NB4 (cell line): Measurements from ENCODE around the gene LPP.

Experiments
- DNase-seq: peaks from one replicate; pipeline ENCODE4 v3.0.0; 2010; ENCODE audit warnings: low read depth
- H3K4me3 ChIP-seq: one replicate; pipeline ENCODE4 v1.5.1; 2011; ENCODE audit warnings: mild to moderate bottlenecking, low read depth, low read length, moderate library complexity
- MAX ChIP-seq: IDR thresholded peaks from 2 replicates; pipeline ENCODE4 v1.6.1; 2011; ENCODE audit warnings: low read depth, low read length
- MYC ChIP-seq: IDR thresholded peaks from 2 replicates; pipeline ENCODE4 v1.6.1; 2011; ENCODE audit warnings: low read depth, low read length
- POLR2A ChIP-seq: IDR thresholded peaks from 2 replicates; pipeline ENCODE4 v1.6.1; 2011; ENCODE audit warnings: mild to moderate bottlenecking; ENCODE audit not compliant: insufficient read length; ENCODE audit errors: extremely low read depth
- TF ChIP-seq, protein P1 (sequence below): IDR thresholded peaks from one replicate; pipeline ENCODE4 v1.5.1; 2012; ENCODE audit warnings: low read depth, low read length

LPP gene

GRCh38 chr3:188900421-188900951, 746.5 kb downstream of the LPP start:
- TF ChIP-seq, protein P1, sequence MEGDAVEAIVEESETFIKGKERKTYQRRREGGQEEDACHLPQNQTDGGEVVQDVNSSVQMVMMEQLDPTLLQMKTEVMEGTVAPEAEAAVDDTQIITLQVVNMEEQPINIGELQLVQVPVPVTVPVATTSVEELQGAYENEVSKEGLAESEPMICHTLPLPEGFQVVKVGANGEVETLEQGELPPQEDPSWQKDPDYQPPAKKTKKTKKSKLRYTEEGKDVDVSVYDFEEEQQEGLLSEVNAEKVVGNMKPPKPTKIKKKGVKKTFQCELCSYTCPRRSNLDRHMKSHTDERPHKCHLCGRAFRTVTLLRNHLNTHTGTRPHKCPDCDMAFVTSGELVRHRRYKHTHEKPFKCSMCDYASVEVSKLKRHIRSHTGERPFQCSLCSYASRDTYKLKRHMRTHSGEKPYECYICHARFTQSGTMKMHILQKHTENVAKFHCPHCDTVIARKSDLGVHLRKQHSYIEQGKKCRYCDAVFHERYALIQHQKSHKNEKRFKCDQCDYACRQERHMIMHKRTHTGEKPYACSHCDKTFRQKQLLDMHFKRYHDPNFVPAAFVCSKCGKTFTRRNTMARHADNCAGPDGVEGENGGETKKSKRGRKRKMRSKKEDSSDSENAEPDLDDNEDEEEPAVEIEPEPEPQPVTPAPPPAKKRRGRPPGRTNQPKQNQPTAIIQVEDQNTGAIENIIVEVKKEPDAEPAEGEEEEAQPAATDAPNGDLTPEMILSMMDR = no peak
- TF ChIP-seq MAX (no peak), POLR2A (no peak), MYC (no peak)
- DNase-seq = no peak
- H3K4me3 ChIP-seq = no peak overlapping the region

DNA sequence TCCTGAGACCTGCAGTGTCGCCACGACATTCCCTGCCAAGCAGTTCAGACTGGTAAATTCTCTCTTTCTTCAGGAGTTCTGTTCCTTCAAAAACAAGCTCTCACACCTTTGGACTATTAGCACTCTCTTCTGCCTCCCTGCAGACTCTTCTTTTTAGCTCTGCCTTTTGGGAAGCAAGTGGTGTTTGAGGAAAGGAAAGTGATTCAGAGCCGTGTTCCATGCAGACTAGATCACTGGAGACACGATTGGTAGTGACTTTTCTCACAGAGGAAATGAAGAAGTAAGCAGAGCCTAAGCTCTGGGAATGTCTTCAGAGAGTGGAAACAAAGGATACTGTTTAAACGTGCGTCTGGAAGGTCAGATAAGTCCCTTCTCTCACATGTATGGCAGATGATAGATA, 747.2 kb downstream of the LPP start:
- TF ChIP-seq, protein P1 = no peak
- TF ChIP-seq POLR2A (no peak), MAX (no peak)
- no peak for DNase-seq
- no peak overlapping the region for H3K4me3 ChIP-seq

DNA sequence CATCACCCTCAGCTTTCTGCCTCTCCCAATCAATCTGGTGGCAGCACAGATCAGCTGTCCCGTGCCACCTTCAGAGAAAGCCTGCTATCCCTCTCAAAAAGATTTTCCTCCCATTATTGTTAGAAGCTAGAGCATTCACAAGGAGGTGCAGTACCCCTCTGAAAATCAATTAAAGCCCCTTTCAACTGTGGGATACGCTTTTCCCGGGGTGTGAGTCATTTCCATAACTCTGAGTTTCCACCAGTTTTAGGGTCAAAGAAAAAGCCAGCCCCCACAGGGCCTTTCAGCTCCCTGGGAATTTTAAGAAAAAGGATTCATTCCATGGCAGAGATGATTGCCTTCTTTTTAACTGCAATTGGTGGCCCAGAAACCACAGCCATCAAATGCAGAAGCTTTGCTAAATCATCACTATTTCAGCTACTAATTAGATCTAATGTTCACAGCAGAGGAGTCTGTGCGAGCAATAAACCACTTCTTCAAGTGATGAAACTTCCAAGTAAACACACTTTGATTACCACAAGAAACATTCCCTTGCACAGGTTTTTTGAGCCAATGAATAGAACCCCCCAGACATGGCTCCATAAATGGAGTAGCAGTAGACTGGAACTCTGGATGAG, 747.8 kb downstream of the LPP start:
- TF ChIP-seq MAX (no peak), POLR2A (no peak), MYC (no peak)
- TF ChIP-seq, protein P1 = no peak
- H3K4me3 ChIP-seq = no peak overlapping the region
- no peak for DNase-seq

DNA sequence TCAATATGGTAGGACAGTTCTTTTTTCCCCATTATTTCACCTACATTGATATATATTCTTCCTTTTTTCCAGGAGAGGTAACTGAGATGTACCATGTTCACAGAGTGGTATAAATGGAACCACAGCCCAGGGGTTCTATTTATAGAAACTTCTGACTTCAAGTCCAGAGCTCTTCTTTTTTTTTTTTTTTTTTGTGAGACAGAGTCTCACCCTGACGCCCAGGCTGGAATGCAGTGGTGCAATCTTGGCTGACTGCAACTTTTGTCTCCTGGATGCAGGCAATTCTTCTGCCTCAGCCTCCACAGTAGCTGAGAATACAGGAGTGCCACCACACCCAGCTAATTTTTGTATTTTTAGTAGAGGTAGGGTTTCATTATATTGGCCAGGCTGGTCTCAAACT, 750.7 kb downstream of the LPP start:
- TF ChIP-seq, protein P1 = no peak
- no peak for TF ChIP-seq MAX
- TF ChIP-seq POLR2A = no peak
- TF ChIP-seq MYC = no peak
- no peak overlapping the region for H3K4me3 ChIP-seq

GRCh38 chr3:188905547-188905946, 751.6 kb downstream of the LPP start:
- TF ChIP-seq MAX = no peak
- TF ChIP-seq MYC = no peak
- no peak for TF ChIP-seq POLR2A
- no peak for DNase-seq

More for the DNA sequence above, 750.7 kb downstream of the LPP start:
- DNase-seq = no peak

GRCh38 chr3:188906236-188906635, 752.3 kb downstream of the LPP start:
- TF ChIP-seq, protein P1 = no peak
- TF ChIP-seq POLR2A = no peak
- DNase-seq = no peak

More at GRCh38 chr3:188905547-188905946, 751.6 kb downstream of the LPP start:
- H3K4me3 ChIP-seq = no peak overlapping the region

More at GRCh38 chr3:188906236-188906635, 752.3 kb downstream of the LPP start:
- no peak overlapping the region for H3K4me3 ChIP-seq
